GM19025 (cell line): ENCODE results near the gene RAP1GAP.

ENCODE experiments used
- ATAC-seq: cut with Tn5 transposase; IDR thresholded peaks from one replicate; pipeline ENCODE4 v1.9.1; 2021; ENCODE audit warnings: mild to moderate bottlenecking, low read depth, moderate library complexity; ENCODE audit not compliant: unreplicated experiment

The RAP1GAP gene

DNA sequence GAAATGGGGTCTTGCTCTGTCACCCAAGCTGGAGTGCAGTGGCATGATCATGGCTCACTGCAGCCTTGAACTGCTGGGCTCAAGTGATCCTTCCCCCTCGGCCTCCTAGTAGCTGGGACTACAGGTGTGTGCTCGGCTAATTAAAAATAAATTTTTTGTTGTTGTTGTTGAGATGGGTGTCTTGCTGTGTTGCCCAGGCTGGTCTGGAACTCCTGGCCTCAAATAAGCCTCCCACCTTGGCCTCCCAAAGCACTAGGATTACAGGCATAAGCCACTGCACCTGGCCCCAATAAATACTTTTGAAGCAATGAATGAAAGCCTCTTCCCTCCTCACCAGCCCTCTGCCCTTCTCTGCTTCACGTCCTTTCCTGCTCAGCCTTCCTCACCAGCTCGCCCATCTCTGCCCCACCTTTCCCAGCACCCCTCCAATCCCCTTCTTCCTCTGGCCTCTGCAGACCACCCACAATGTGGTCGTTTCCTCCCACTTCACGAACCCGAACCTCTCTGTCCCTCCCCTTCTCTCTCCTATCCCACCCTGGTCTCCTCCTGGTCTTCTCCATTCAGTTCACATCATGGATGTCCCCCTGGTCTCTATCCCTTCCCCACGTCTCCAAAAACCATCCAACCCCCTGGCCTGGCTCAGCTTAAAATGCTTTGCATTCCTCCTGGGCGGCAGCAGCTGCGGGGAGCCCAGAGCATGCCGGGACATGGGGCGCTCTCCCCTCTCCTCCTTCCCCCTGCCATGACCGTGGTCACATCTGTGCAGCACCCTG, 38.4 kb downstream of the RAP1GAP start:
- ATAC-seq, result no peak

DNA sequence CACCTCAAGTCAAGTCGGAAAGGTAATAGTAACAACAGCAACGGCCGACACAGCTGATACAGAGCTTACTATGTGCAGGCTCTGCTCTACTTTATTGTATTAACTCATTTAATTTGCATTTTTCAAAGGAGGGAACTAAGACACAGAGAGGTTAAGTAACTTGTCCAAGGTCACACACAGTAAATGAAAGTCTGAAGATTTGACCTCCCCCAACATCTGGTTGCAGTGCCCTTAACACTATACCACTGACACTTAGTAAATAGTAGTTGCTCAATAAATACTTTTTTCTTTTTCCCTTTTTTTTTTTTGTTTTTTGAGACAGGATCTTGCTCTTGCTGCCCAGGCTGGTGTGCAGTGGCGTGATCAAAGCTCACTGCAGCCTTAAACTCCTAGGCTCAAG, 39.2 kb downstream of the RAP1GAP start:
- ATAC-seq, result no peak

DNA sequence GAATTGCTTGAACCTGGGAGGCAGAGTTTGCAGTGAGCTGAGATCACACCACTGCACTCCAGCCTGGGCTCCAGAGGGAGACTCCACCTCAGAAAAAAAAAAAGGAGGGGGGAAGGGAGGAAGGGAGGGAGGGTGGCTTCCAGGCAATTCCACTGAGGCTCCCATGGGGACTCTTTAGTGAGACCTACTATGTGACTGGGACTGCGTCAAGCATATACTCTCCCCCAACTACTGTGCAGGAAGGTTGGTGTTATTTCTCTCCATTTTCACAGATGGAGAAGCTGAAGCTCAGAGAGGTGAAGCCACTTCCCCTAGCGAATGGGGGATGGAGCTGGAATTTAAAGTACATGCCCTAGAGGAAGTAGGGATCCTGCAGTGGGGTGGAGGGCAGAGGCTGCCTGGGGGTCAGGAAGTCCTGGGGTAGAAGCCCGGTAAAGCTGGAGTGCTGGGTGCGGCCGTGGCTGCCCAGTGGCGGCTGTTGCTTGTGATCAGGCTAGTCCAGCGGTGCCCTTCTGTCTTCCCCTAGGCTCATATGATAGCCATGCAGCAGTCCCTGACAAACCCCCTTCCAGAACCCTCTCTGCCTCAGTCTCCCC, 40.3 kb downstream of the RAP1GAP start:
- ATAC-seq, result no peak

DNA sequence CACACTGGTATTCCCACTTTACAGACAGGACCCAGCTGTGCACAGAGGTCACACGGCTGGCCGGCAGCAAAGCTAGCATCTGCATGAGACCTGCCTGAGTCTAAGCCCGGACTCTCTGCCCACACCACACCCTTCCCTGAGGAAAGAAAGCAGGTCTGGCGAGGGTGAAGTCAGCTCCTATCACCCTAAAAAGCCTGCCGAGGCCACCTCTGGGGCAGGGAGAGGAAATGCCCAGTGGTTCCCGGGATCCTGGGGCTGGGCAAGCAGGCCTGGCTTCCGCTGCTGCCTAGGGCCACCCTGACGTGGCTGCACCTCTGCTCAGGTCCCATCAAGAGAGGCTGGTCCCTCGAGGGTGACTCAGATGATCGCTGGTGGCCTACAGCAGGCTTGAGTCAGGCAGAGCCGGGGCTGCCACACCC, 42.2 kb downstream of the RAP1GAP start:
- ATAC-seq, result no peak

DNA sequence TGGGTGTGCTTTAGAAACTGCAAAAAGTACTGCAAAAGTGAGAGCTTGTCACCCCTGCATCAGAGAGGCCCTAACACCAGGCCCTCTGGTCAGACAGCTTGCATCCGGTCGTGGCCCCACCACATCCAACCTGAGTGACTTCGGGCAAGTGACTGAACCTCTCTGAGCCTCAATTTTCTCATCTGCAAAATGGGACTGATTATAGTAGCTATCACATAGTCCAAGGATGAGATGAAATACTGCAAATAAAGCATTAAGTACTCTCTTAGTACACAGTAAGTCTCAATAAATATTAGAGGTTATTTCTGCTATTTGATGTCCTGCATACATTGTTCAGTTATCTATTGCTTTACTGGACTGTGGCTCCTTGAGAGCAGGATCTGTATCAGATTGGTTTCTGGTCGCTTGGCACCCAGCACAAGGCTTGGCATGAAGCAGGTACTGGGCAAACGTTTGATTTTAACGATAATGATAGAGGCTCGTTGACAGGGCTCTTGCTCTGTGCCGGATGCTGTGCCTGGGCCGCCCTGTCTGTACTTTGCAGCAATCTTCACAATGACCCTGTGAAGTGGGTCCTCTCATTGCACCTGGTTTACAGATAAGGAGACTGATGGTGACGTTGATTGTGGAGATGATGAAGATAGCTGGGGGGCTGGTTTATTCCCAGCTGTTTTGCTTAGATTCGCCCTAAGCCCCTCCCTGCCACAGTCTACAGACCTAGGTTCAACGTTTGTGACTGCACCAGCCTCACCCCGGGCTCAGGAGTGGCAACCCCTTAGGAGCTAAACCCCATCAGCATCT, 43.6 kb downstream of the RAP1GAP start:
- no peak for ATAC-seq

DNA sequence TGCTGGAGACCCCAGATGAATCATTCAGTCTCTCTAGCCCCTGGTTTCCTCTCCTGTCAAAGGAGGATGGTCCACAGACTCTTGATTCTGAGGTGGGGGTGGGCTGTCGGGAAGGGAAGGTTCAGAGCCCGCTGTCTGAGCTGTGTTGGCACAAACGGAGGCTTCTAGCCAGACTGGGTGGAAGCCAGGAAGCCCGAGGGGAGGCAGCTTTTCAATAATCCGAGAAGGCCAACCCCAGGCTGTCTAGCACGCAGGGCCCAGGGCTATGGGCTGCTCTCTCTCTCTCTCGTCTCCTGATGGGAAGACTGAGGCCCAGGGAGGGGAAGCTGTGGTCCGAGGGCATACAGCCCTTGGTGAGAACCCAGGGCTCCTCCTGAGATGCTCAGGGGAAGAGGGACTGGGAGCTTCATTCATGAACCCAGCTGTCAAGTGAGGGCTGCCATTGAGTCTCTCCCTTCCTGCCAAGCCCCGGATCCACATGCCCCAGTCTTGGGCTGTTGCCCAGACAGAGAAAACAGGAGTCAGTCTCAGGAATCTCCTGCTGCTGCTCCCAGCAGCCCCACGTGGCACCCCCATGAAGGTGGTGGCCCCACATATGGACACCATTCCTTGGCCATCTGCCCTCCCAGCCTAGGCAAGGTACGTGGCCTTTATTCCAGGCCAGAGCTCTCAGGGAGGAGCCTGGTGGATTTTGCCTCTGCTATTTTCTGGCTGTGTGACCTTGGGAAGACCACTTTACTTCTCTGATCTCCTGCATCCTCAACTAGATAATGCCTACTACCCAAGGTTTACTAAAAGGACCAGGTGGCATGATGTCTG, 44.4 kb downstream of the RAP1GAP start:
- no peak for ATAC-seq

DNA sequence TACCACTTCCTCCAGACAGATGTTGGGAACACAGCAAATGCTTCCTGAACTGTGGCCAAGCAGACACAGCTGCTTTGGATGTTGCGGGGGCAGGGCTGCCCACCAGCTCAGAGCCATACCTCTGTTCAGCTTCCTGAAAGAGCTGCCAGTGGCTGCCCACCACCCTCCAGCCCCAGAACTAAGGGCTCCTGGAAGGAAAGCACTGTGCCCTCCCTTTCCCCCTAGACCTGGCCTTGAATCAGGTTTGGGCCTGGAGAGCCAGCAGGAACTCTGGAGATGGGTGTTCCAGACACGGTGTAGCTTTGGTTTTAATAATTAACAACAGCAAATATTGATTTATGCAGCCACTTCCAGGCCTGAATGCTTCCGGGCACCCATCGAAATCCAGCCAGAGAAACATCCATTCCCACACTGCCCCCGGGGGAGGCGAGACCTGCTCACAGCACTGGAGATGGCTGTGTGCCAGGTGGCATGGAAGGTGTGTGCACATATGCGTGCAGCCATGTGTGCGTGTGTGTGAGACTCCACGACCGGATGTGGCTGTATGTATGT, 45.7 kb downstream of the RAP1GAP start:
- no peak for ATAC-seq

DNA sequence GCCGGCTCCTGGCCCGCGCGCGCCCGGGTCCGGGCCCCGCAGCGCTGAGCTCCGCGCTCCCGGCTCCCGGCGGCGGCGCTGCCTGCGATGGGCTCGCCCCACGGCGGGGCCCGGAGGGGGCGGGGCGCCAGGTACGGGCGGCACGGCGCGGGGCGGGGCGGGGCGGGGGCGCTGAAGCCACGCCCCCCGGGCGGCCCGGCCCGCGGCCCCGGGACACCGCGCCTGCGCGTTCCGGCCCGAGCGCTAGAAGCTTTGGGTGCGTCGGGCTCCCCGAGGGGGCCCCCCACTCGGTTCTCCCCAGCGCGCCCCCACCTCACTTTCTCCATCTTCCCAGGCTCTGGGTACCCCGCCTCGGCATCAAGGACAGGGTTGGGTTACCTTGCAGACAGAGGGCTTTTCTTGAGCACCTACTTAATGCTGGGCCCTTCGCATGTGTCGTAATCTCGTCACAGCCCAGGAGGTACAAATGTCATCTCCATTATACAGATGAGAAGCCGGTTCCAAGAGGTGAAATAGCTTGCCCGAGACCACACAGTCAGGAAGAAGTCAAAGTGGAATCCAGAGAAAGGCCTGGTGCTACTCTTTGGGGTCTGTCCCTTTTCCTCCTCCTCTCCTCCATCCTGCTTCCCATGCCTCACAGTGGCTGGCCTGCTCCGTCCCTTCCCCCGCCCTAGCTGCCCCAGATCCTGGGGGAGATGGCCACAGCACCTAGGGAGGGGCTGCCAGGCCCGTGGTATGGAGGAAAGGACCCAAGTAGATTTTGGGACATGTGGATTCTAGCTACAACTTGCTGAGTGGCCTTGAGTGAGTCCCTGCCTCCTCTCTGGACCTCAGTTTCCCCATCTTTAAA, 46.5 kb downstream of the RAP1GAP start:
- no peak for ATAC-seq

DNA sequence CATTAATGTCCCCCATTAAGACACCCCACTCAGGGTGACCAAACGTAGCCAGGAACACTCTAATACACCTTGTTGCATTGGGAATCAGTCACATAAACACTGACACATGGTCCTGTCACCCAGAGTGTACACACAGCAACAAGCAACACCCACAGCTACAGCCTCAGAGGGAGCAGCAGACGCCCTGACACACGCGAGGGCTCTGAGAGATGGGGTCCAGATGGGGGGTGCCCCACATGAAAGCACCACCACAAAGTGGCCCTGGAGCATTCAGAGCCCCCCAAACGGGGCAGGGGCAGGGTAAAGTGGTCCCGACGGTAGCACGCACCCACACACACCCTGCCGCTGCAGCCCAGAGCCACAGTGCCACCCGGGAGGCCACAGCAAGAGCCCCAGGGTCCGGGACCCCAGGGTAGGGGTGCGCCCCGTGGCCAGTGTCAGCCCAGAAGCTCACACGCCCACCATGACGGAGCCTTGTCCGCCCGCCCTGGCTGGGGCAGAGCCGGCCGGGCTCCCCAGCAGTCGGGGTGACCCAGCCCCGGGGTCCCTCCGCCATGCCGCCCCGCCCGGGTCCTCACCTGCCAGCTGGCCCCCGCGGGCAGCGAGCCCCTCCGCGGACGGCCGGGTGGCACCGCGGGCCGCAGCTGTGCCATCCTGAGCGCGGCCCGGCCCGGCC, 47.3 kb downstream of the RAP1GAP start:
- ATAC-seq, result no peak

DNA sequence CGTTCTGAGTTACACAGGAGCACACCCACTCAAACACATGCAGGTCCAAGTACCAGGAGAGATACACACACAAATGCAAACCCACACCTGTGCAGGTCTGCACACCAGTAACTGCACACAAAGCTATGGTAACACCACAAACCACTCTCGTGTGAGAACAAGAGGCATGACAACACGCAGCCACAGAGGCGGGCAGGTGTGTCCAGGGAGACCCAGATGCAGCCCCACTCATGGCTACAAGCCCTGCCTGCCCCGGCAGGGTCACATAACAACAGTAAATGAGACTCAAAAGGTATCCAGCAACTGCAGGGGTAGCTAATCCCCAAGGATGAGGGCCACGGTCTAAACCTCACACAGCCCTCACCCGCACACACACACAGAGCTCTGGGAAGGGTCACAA, 48.1 kb downstream of the RAP1GAP start:
- ATAC-seq, result no peak

DNA sequence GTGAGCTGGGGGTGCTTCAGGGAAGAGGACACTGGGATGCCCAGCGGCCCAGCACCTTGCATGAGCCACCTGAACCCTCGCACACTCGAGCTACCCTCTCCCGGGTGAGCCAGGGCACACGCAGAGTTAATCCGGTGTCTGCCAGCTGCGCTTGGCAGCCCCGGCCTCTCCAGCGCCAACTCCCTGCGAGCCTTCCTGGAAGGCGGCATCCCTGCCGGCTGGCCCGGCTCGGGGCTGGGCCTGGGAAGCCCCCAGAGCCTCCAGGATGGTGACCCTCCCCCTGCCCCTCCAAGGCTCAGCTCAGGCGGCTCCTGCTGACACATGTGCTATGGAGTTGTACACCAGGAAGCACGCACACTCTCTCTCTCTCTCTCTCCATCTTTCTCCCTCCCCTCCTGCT, 48.7 kb downstream of the RAP1GAP start:
- ATAC-seq, result no peak

DNA sequence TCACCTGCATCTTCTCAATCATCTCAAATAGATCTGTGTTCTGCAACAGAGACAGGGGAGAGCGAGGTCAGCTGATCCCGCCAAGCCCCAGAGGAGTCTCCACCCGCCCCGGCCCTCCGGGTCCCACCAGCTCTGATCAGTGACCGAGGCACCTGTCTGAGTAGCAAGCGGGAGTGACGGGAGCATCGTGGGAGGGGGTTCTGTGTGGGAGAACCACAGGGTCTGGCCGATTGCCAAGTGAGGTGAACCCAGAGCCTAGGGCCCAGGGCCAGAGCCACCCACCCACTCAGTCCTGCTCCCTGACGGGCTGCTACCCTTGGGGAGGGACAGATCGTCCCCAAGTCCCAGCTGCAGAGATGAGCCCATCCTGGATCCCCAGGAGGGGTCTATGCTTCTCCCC, 49.1 kb downstream of the RAP1GAP start:
- no peak for ATAC-seq

DNA sequence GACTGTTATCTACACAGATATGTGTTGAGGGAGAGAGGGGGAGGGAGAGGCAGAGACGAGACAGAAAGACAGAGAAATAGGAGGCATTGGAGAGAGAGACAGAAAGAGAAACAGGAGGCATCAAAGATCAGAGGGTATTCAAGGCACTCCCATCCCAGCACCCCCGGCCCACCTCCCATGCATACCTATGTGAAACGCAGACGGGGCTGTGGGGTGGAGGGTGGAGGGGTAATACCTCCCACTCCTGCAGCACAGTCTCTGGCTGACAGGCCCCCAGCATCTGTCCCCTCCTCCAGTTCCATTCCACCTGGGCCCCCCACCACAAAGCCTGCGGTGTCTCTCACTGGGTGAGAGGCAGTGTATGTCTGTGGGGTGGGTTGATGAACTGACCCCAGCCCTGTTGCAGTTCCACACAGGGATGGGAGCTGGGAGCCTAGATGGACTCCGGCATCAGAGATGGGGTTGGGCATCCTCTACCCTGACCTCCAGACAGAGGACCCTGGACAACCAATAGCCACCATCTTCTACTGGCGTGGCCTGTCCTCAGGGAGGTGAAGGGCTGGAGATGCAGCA, 49.7 kb downstream of the RAP1GAP start:
- no peak for ATAC-seq

DNA sequence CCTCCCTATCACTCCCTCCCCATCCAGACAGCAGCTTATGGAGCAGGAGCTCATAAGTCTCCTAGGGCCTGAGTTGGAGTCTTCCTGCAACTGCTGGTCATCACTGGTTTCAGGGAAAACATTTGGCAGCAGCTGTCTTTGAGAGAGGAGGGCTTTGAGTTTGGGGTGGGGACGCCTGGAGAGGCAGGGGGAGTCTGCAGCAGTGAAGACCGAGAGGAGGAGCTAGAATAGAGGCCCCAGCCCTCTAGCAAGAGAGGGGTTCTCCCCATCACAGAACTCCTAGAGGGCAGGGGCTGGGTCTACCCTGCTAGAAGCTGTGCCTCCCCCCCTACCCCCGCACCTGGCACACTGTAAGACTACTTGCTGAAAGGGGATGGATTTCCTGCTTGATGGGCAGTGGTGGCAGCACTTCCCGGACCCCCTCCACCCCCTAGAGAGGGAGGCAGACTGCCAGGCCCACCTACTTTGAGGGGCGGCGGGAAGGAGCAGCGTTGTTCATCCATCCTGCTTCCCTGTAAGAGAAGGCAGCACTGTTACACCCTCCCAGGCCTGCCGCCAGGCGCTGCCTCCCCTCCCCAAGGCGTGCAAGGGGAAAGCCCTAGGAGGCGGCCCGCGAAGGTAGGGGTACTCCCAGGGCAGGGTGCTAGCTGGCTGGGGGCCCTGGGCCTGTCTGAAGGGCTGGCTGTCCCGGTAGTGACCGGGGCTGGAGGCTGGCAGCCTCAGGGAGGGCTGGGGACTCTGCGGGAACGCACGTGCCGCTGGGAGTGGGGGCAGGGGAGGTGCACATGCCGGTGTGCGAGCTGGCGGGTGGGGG, 50.4 kb downstream of the RAP1GAP start:
- ATAC-seq, result no peak

DNA sequence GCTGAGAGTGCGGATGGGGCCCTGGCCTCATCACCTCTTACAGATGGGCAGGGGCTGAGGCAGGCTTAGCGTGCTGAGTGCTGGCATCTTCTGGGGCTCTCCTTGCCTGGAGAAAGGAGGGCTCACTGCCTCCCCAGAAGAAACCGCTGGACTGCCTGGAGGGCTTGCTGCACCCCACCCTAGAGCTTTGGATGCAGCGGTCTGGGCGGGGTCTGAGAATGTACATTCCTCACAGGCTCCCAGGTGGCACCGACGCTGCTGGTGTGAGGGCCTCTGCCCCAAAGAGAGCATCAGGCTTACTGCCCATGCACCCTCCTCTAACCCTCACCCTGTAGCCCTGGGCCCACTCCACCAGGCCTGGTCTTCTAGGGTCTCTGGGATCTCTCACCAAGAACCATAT, 51.1 kb downstream of the RAP1GAP start:
- no peak for ATAC-seq

DNA sequence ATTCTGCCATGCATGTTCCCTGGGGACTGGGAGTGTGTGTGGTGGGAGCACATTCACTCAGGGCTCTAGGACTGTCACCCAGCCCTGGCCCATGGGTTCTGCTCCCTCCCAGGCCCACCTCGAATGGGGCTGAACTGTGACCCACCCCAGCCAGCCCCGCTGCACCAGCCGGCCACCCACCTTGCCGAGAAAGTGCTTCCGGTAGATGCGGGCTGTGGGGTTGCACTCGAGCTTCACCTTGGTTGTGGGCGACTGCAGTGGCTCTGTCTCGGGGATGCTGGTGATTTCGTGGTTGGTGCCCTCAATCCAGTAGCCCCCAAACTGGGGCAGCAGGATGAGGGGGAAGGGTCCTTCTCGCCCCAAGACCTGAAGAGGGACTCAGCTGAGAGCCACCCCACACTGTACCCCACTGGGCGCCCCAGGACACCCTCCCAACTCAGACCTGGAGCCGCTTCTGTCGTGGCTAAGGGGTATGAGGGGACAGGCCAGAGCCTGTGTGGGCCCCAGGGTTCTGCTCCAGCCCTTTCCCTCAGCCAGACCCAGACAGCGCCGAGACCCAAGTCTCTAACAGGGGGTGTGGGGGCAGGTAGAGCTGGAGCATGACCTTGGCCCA, 51.9 kb downstream of the RAP1GAP start:
- ATAC-seq, result no peak

DNA sequence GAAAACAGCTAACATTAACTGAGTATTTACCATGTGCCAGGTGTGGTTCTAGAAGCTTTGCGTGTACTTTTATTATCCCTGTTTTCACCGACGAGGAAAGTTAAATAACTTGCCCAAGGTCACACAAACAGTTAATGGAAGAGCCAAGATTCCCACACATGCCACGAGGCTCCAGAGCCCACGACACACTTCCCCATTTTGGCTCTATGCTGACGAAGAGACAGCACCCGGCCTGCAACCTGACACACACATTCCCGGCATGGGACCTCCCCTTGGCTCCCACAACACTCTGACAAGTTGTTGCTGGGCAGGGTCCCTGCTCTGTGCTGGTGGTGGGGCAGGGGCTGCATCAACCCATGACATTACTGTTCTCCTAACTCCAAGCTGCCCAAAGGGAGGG, 52.8 kb downstream of the RAP1GAP start:
- ATAC-seq, result no peak
